ENCODE measurements around the gene DOCK10. TPM values are rescaled to one million over a fixed set of nuclear protein-coding genes. Genes with fewer than 3 reads are reported as not detected.

DOCK10 gene
- polyA plus RNA-seq, 1 donor: 9.3 TPM

DNA sequence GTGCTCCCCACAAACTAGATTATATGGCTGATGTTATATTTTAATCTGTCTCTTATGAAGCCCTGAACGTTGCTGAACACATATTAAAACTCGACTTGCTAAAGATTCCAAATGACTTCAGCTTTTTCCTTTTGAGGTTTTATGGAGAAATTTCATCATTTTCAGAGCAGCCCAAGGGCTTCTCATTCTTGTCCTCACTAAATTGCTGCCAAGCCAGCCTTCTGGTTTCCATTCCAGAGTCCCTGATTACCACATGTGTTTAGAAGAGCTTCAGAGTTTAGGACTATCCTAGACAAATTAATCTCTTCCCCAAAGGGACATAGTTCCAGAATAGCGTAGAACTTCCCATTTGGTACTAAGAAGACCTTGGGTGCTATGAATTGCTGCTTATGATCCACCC is 248.3 kb downstream of the DOCK10 start:
- WGBS (ENCODE audit: insufficient coverage, low lambda C conversion rate): no CpG with 5 or more reads among the region's 3 CpGs
- Histone ChIP-seq H3K4me3 (ENCODE audit: low read length) (no peak overlapping the region), H3K9me3 (ENCODE audit: control insufficient read depth, low read depth, low read length) (no peaks in the 10 kb centered on the region), H3K27ac (ENCODE audit: low read length) (no peak overlapping the region), H3K27me3 (ENCODE audit: control insufficient read depth, insufficient read depth, low read length) (no peaks in the 10 kb centered on the region), H3K4me1 (ENCODE audit: control insufficient read depth, insufficient read depth, low read length) (no peaks in the 10 kb centered on the region), H3K36me3 (ENCODE audit: control insufficient read depth, insufficient read depth, low read length) (peaks cover 6% of the 10 kb centered on the region)
- no peak for DNase-seq

DNA sequence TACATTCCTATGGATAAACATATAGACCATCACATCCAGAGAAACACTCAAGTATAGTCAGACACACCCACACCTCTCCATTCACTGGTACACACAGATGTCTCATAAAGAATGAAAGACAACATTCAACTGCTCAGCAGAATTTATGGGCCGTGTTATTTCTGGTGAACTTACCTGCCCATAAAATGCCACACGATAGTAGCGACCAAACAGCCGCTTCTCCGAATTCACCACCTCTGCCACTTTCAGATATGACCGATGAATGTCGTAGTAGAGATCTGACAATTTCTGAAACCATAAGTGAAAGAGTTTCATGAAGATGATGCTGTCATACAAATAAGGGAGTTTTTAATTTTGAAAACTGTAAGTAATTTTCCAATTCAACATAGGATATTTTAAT is 255.4 kb downstream of the DOCK10 start:
- DNase-seq: no peak
- WGBS (ENCODE audit: insufficient coverage, low lambda C conversion rate): 100% methylated on average over 5 of the region's 7 CpGs
- no peak overlapping the region for H3K27ac ChIP-seq (ENCODE audit: low read length)
- H3K27me3 ChIP-seq (ENCODE audit: control insufficient read depth, insufficient read depth, low read length): no peaks in the 10 kb centered on the region
- H3K9me3 ChIP-seq (ENCODE audit: control insufficient read depth, low read depth, low read length): no peaks in the 10 kb centered on the region
- H3K4me1 ChIP-seq (ENCODE audit: control insufficient read depth, insufficient read depth, low read length): no peaks in the 10 kb centered on the region
- H3K36me3 ChIP-seq (ENCODE audit: control insufficient read depth, insufficient read depth, low read length): no peaks in the 10 kb centered on the region
- H3K4me3 ChIP-seq (ENCODE audit: low read length): no peak overlapping the region

DNA sequence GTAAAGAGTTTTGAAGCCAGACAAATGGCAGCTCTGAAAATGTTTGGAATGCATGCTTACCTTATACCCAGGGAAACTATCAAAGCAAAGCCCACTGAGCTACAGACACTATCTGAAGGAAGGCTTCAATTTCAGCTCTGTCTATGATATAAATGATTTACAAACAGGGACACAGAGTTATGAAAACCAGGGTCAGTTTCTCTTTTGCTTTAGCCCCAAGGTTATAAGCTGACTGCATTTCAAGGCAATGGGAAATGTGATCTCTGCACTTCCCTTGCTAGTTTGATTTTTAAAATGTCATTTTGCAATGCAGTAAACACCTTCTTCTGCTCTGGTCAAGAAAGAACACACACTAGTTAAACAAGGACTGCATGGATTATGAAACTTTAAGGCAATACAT is 260.9 kb downstream of the DOCK10 start:
- Histone ChIP-seq H3K4me3 (ENCODE audit: low read length) (no peak overlapping the region), H3K27ac (ENCODE audit: low read length) (no peak overlapping the region), H3K4me1 (ENCODE audit: control insufficient read depth, insufficient read depth, low read length) (peaks cover 13% of the 10 kb centered on the region), H3K36me3 (ENCODE audit: control insufficient read depth, insufficient read depth, low read length) (no peaks in the 10 kb centered on the region), H3K27me3 (ENCODE audit: control insufficient read depth, insufficient read depth, low read length) (no peaks in the 10 kb centered on the region), H3K9me3 (ENCODE audit: control insufficient read depth, low read depth, low read length) (no peaks in the 10 kb centered on the region)
- DNase-seq: peak in 1 of 2 donors; percentile 14

DNA sequence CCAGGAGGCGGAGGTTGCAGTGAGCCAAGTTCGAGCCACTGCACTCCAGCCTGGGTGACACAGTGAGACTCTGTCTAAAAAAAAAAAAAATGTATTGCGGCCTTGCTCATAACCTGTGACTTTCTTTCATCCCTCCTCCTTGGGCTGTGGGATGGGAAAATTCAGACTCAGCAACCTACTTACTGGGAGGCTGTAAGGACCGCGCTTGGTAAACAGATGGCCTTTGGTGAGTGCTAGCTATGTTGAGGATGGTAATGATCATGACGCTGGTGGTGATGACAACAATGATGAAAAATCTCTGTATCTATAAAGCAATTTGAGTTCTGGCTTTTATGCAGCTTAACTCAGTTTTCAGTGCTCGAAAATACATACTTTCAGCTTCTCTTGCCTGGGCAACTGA is 261.4 kb downstream of the DOCK10 start:
- no peaks in the 10 kb centered on the region for H3K27me3 ChIP-seq (ENCODE audit: control insufficient read depth, insufficient read depth, low read length)
- no peaks in the 10 kb centered on the region for H3K9me3 ChIP-seq (ENCODE audit: control insufficient read depth, low read depth, low read length)
- peaks cover 19% of the 10 kb centered on the region for H3K4me1 ChIP-seq (ENCODE audit: control insufficient read depth, insufficient read depth, low read length)
- no CpG with 5 or more reads among the region's 7 CpGs for WGBS (ENCODE audit: insufficient coverage, low lambda C conversion rate)
- no peak overlapping the region for H3K27ac ChIP-seq (ENCODE audit: low read length)
- no peaks in the 10 kb centered on the region for H3K36me3 ChIP-seq (ENCODE audit: control insufficient read depth, insufficient read depth, low read length)
- no peak overlapping the region for H3K4me3 ChIP-seq (ENCODE audit: low read length)
- DNase-seq: no peak

DNA sequence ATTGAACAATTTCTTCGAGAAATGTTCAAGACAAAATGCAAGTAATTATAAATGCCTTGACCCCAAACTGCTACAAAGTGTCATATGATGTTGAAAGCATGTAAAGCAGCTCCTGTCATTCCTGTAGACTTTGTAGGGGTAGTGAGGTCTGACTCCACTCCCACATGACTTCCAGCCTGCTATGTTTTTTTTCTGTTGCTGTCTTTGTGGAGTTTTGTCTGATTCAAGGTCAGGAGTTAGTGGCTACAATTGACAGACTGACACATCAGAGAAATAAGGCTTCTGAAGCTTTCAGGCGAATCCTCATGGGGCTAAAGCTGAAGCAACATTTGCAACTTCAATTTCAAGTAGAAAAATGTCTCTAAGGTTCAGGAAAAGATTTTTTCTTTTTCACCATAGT is 262.2 kb downstream of the DOCK10 start:
- 86% methylated on average over 1 of the region's 2 CpGs for WGBS (ENCODE audit: insufficient coverage, low lambda C conversion rate)
- H3K9me3 ChIP-seq (ENCODE audit: control insufficient read depth, low read depth, low read length): no peaks in the 10 kb centered on the region
- H3K4me1 ChIP-seq (ENCODE audit: control insufficient read depth, insufficient read depth, low read length): peaks cover 22% of the 10 kb centered on the region
- H3K4me3 ChIP-seq (ENCODE audit: low read length): no peak overlapping the region
- H3K36me3 ChIP-seq (ENCODE audit: control insufficient read depth, insufficient read depth, low read length): no peaks in the 10 kb centered on the region
- no peak for DNase-seq
- H3K27ac ChIP-seq (ENCODE audit: low read length): no peak overlapping the region
- no peaks in the 10 kb centered on the region for H3K27me3 ChIP-seq (ENCODE audit: control insufficient read depth, insufficient read depth, low read length)

DNA sequence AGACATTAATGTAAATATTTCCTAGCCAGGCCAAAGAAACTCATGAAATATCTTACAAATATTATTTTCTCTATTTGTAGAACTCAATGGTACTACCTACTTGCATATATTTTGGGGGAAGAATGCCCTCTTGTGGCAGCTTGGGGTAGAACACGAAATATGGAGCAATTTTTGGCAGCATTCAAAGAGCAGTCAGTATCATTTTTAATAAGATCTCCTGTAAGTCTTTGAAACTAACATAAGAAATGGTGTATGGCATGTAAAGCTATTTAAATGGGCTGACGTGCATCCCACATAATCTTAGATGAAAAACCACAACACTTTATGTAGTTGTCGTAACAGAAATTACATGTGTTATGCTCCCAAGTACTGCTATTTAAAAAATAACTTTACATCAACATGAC is 263.8 kb downstream of the DOCK10 start:
- H3K4me3 ChIP-seq (ENCODE audit: low read length): no peak overlapping the region
- peaks cover 22% of the 10 kb centered on the region for H3K4me1 ChIP-seq (ENCODE audit: control insufficient read depth, insufficient read depth, low read length)
- H3K9me3 ChIP-seq (ENCODE audit: control insufficient read depth, low read depth, low read length): peaks cover 3% of the 10 kb centered on the region
- DNase-seq: peak in 1 of 2 donors; percentile 34
- H3K27ac ChIP-seq (ENCODE audit: low read length): no peak overlapping the region
- H3K27me3 ChIP-seq (ENCODE audit: control insufficient read depth, insufficient read depth, low read length): no peaks in the 10 kb centered on the region
- WGBS (ENCODE audit: insufficient coverage, low lambda C conversion rate): no CpG with 5 or more reads among the region's 3 CpGs
- peaks cover 3% of the 10 kb centered on the region for H3K36me3 ChIP-seq (ENCODE audit: control insufficient read depth, insufficient read depth, low read length)

DNA sequence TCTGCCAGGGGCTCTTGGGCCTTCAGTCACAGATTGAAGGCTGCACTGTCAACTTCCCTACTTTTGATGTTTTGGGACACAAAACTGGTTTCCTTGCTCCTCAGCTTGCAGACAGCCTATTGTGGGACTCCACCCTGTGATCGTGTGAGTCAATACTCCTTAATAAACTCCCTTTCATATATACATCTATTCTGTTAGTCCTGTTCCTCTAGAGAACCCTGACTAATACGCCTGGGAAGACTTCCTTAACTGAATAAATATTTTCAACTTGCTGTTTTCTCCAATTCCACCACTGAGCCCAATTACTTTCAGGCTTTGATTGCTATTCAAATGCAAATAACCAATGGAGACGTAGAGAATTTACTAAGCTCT is 264.7 kb downstream of the DOCK10 start:
- Histone ChIP-seq H3K27me3 (ENCODE audit: control insufficient read depth, insufficient read depth, low read length) (no peaks in the 10 kb centered on the region), H3K9me3 (ENCODE audit: control insufficient read depth, low read depth, low read length) (peaks cover 3% of the 10 kb centered on the region), H3K27ac (ENCODE audit: low read length) (no peak overlapping the region), H3K4me3 (ENCODE audit: low read length) (no peak overlapping the region), H3K4me1 (ENCODE audit: control insufficient read depth, insufficient read depth, low read length) (peaks cover 22% of the 10 kb centered on the region), H3K36me3 (ENCODE audit: control insufficient read depth, insufficient read depth, low read length) (peaks cover 3% of the 10 kb centered on the region)
- DNase-seq: no peak
- WGBS (ENCODE audit: insufficient coverage, low lambda C conversion rate): no CpG with 5 or more reads among the region's 3 CpGs

DNA sequence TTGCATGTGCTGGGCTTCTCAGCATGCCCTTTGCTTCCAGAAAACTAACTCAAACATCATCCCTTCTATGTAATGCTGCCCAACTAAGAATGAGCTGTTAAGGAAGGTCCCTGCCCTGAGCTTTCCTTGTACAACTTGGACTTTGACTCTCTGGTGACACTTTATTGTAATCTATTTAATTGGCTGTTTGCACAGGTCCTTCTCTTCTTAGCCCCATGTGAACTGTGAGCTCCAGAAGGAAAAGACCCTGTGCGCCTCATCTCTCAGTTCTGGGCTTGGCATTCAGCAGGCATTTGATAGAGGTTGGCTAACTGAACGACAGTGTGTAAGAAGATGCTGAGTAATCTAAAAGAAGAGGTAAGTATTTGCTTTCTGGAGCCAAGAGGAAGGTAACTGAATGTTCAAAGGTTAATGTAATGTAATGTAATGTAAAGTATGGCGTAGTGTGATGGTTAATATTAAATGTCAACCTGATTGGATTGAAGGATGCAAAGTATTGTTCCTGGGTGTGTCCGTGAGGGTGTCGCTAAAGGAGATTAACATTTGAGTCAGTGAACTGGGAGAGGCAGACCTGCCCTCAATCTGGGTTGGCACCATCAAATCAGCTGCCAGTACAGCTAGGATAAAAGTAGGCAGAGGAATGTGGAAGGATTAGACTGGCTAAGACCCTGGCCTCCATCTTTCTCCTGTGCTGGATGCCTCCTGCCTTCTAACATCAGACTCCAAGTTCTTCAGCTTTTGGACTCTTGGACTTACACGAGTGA is 265.3 kb downstream of the DOCK10 start:
- peaks cover 22% of the 10 kb centered on the region for H3K4me1 ChIP-seq (ENCODE audit: control insufficient read depth, insufficient read depth, low read length)
- peak overlapping the region; percentile 18 for H3K27ac ChIP-seq (ENCODE audit: low read length)
- H3K4me3 ChIP-seq (ENCODE audit: low read length): no peak overlapping the region
- DNase-seq: peak; percentile 66 to 87
- peaks cover 3% of the 10 kb centered on the region for H3K9me3 ChIP-seq (ENCODE audit: control insufficient read depth, low read depth, low read length)
- H3K36me3 ChIP-seq (ENCODE audit: control insufficient read depth, insufficient read depth, low read length): peaks cover 5% of the 10 kb centered on the region
- no peaks in the 10 kb centered on the region for H3K27me3 ChIP-seq (ENCODE audit: control insufficient read depth, insufficient read depth, low read length)
- WGBS (ENCODE audit: insufficient coverage, low lambda C conversion rate): 67% methylated on average over 1 of the region's 6 CpGs

DNA sequence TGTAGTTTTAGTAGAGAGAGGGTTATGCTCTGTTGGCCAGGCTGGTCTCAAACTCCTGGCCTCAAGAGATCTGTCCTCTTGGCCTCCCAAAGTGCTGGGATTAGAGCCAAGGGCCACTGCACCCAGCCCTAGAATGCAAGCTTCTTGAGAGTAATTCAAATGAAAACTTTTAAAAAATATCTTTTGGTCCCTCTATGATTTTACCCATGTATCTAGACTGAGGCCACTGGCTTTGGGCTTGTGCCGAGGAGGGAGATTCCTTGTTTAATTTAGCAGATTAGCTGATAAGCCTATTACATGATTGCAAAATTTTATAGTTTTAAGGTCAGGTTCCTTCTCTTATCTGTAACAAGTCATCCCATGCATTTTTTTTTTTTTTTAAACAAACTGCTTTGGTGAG is 266.6 kb downstream of the DOCK10 start:
- Histone ChIP-seq H3K4me1 (ENCODE audit: control insufficient read depth, insufficient read depth, low read length) (peaks cover 22% of the 10 kb centered on the region), H3K4me3 (ENCODE audit: low read length) (no peak overlapping the region), H3K27ac (ENCODE audit: low read length) (no peak overlapping the region), H3K9me3 (ENCODE audit: control insufficient read depth, low read depth, low read length) (peaks cover 3% of the 10 kb centered on the region), H3K27me3 (ENCODE audit: control insufficient read depth, insufficient read depth, low read length) (no peaks in the 10 kb centered on the region), H3K36me3 (ENCODE audit: control insufficient read depth, insufficient read depth, low read length) (peaks cover 5% of the 10 kb centered on the region)
- DNase-seq: peak in 1 of 2 donors; percentile 39
- whole genome bisulfite sequencing (ENCODE audit: insufficient coverage, low lambda C conversion rate): no CpG with 5 or more reads among the region's 1 CpG

DNA sequence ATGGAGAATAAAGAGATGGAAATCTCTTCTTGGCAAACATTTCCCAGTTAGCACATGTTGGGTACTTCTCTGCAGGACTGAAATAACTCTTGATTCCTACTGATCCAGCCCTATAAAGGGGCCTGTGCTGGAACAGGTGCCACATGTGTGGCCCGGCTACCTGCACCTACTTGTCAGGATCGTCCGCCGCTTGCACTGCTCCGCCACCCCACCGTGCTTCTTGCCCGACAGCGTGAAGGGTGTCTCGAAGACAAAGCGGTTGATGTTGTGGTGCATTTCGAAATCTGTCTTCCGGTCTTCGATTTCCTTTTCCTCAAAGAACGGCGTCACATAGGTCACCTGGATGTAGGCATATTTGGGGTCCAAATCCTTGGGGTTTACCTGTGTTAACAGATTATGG is 267.5 kb downstream of the DOCK10 start:
- Histone ChIP-seq H3K36me3 (ENCODE audit: control insufficient read depth, insufficient read depth, low read length) (peaks cover 5% of the 10 kb centered on the region), H3K27ac (ENCODE audit: low read length) (no peak overlapping the region), H3K9me3 (ENCODE audit: control insufficient read depth, low read depth, low read length) (peaks cover 3% of the 10 kb centered on the region), H3K4me3 (ENCODE audit: low read length) (no peak overlapping the region), H3K27me3 (ENCODE audit: control insufficient read depth, insufficient read depth, low read length) (no peaks in the 10 kb centered on the region), H3K4me1 (ENCODE audit: control insufficient read depth, insufficient read depth, low read length) (peaks cover 22% of the 10 kb centered on the region)
- no peak for DNase-seq
- no CpG with 5 or more reads among the region's 15 CpGs for WGBS (ENCODE audit: insufficient coverage, low lambda C conversion rate)

DNA sequence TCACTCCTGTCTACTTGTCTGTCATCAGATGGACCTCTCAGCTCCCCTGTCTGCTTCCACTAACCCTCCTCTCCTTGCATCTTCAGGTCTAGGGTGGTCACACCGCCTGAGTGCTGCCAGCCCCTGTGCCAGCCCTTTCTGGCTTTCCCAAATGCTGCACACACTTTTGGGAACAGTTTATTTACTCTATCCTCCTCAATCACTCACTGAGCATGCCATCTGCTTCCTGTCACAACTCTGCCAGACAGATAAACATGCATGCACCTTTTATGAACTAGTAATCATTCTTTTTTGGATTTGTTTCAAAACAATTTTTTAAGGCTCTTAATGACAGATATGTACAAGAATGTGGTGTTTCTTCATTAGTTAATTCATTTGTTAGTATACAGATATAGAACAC is 269.8 kb downstream of the DOCK10 start:
- WGBS (ENCODE audit: insufficient coverage, low lambda C conversion rate): no CpG with 5 or more reads among the region's 1 CpG
- Histone ChIP-seq H3K27me3 (ENCODE audit: control insufficient read depth, insufficient read depth, low read length) (no peaks in the 10 kb centered on the region), H3K9me3 (ENCODE audit: control insufficient read depth, low read depth, low read length) (peaks cover 3% of the 10 kb centered on the region), H3K4me1 (ENCODE audit: control insufficient read depth, insufficient read depth, low read length) (peaks cover 19% of the 10 kb centered on the region), H3K36me3 (ENCODE audit: control insufficient read depth, insufficient read depth, low read length) (peaks cover 5% of the 10 kb centered on the region), H3K4me3 (ENCODE audit: low read length) (no peak overlapping the region), H3K27ac (ENCODE audit: low read length) (no peak overlapping the region)
- no peak for DNase-seq

All from large intestine (tissue), 3 donors.